HepG2 (cell line): ENCODE measurements around the gene CHEK2. TPM values are rescaled to one million over a fixed set of nuclear protein-coding genes. Genes with fewer than 3 reads are reported as not detected.
"Not testable (repeated sequence)": the region's sequence is repeated elsewhere in the genome, so short reads cannot be mapped to it uniquely, and the experiment has no call there.

ENCODE experiments used
- FOXA1 ChIP-seq, 2 experiments: fragments of 450-650 bp in 1 of 2; sonication (generic) in 1 of 2; formaldehyde crosslinking in 1 of 2; IDR thresholded peaks; 2 replicates each; pipeline versions ENCODE4 v1.4.0 to v1.6.1; 2016 to 2020; ENCODE audit warnings: missing genetic modification reagents in 1 of 2
- HDAC1 ChIP-seq: sonication (generic); formaldehyde crosslinking; IDR thresholded peaks from 2 replicates; pipeline ENCODE4 v1.5.1; 2020; ENCODE audit warnings: mild to moderate bottlenecking, missing genetic modification reagents
- HES4 ChIP-seq: sonication (generic); formaldehyde crosslinking; IDR thresholded peaks from 2 replicates; pipeline ENCODE4 v1.9.0; 2021; ENCODE audit warnings: mild to moderate bottlenecking, missing genetic modification reagents, borderline replicate concordance
- MYC ChIP-seq: sonication (generic); formaldehyde crosslinking; IDR thresholded peaks from 2 replicates; pipeline ENCODE4 v1.9.0; 2021; ENCODE audit warnings: missing genetic modification reagents, borderline replicate concordance
- SOX6 ChIP-seq, 2 experiments: fragments of 450-650 bp in 1 of 2; sonication (generic) in 1 of 2; formaldehyde crosslinking in 1 of 2; IDR thresholded peaks; 2 replicates each; pipeline versions ENCODE4 v1.4.0 to v1.6.1; 2017 to 2020; ENCODE audit warnings: antibody characterized with exemption in 1 of 2, mild to moderate bottlenecking in 1 of 2, missing genetic modification reagents in 1 of 2
- ZBTB7B ChIP-seq: sonication (generic); formaldehyde crosslinking; IDR thresholded peaks from 2 replicates; pipeline ENCODE4 v1.4.0; 2020; ENCODE audit warnings: missing genetic modification reagents
- ZFP41 ChIP-seq: sonication (generic); formaldehyde crosslinking; IDR thresholded peaks from 2 replicates; pipeline ENCODE4 v1.4.0; 2020; ENCODE audit warnings: mild to moderate bottlenecking, missing genetic modification reagents, borderline replicate concordance
- ZNF138 ChIP-seq: sonication (generic); formaldehyde crosslinking; IDR thresholded peaks from 2 replicates; pipeline ENCODE4 v1.5.0; 2020; ENCODE audit warnings: mild to moderate bottlenecking, low read depth, missing genetic modification reagents
- ZNF160 ChIP-seq: sonication (generic); formaldehyde crosslinking; IDR thresholded peaks from 2 replicates; pipeline ENCODE4 v1.8.0; 2022; ENCODE audit warnings: mild to moderate bottlenecking, inconsistent platforms, missing genetic modification reagents
- ZNF230 ChIP-seq: sonication (generic); formaldehyde crosslinking; IDR thresholded peaks from 2 replicates; pipeline ENCODE4 v1.4.0; 2020; ENCODE audit warnings: mild to moderate bottlenecking, missing genetic modification reagents
- ZNF234 ChIP-seq: sonication (generic); formaldehyde crosslinking; conservative IDR thresholded peaks from 2 replicates; pipeline ENCODE4 v1.5.1; 2020; ENCODE audit warnings: mild to moderate bottlenecking, missing genetic modification reagents
- ZNF362 ChIP-seq: sonication (generic); formaldehyde crosslinking; IDR thresholded peaks from 2 replicates; pipeline ENCODE4 v1.4.0; 2020; ENCODE audit warnings: missing genetic modification reagents, mild to moderate bottlenecking, borderline replicate concordance
- ZNF441 ChIP-seq: sonication (generic); formaldehyde crosslinking; IDR thresholded peaks from 2 replicates; pipeline ENCODE4 v1.7.0; 2021; ENCODE audit warnings: missing genetic modification reagents, borderline replicate concordance
- ZNF547 ChIP-seq: sonication (generic); formaldehyde crosslinking; IDR thresholded peaks from 2 replicates; pipeline ENCODE4 v1.5.1; 2020; ENCODE audit warnings: mild to moderate bottlenecking, missing genetic modification reagents
- ZNF589 ChIP-seq: sonication (generic); formaldehyde crosslinking; conservative IDR thresholded peaks from 2 replicates; pipeline ENCODE4 v1.8.0; 2022; ENCODE audit warnings: mild to moderate bottlenecking, moderate library complexity, missing genetic modification reagents
- ZNF609 ChIP-seq: sonication (generic); formaldehyde crosslinking; IDR thresholded peaks from 2 replicates; pipeline ENCODE4 v1.4.0; 2020; ENCODE audit warnings: mild to moderate bottlenecking, missing genetic modification reagents, borderline replicate concordance
- ZNF670 ChIP-seq: sonication (generic); formaldehyde crosslinking; IDR thresholded peaks from 2 replicates; pipeline ENCODE4 v1.8.0; 2022; ENCODE audit warnings: mild to moderate bottlenecking, missing genetic modification reagents, borderline replicate concordance
- polyA plus RNA-seq, 8 experiments: library from polyadenylated mRNA; depleted of rRNA in 3 of 8; stranded (reverse) in 7 of 8; unstranded in 1 of 8; fragments of >200 nt; fragmentation: Illumina TruSeq in 4 of 8; extraction: Trizol in 4 of 8; gene quantifications; 2 replicates each; pipeline versions ENCODE4 v1.2.1 to v1.2.3, GENCODE V29; 2011 to 2016; ENCODE audit warnings: low read depth in 4 of 8, missing spikeins in 1 of 8, mixed read lengths in 1 of 8; ENCODE audit not compliant: insufficient read depth in 1 of 8
- total RNA-seq, 5 experiments: library from RNA; depleted of rRNA; stranded (reverse); fragments of >200 nt; fragmentation: Illumina TruSeq; extraction: Trizol; gene quantifications; 2 replicates each; pipeline ENCODE4 v1.2.3, GENCODE V29; 2016; ENCODE audit warnings: low read depth in 1 of 5
- TF ChIP-seq, protein P1 (sequence below): sonication (generic); formaldehyde crosslinking; IDR thresholded peaks from 2 replicates; pipeline ENCODE4 v1.5.1; 2020; ENCODE audit warnings: missing genetic modification reagents, mild to moderate bottlenecking, borderline replicate concordance

Gene CHEK2
- total and polyA plus RNA-seq, 2 of the 13 experiments (the other 11 are each of a cell fraction or from before 2014, with no cell fraction given) = 27.0 to 40.5 TPM

DNA sequence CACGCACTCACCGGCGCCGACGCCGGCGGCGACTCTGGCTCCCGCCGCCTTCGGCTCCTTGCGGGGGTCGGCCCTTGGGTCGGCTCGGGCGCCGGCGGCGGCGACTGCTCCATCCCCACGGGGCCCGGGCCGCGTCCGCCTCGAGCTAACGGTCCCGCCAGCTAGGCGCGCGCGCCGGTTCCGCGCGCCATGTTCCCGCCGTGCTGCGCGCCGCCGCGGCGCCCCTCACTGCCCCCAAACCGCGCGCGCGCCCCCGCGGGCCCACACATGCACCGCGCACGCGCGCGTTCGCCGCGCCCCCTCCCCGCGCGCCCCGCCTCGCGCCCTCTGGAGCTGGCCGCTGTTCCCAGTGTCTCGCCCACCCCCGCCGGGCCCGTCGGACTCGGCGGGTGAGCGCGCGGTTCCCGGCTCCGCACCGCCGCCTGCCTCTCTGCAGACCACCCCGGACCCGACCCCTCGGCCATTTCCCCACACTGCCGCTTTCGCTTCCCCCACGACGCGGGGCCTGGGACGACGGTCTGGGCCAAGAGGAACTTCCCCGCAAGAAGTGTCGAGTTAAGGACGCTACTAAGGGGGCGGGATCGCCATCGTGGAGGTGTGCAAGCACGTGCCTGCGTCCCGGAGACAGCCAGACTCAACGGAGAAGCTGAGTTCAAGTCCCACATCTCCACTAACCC is 61.9 kb downstream of the CHEK2 start, which contains the start of gene TTC28 (continued):
- TF ChIP-seq ZNF547 (peak; percentile 45; the same call in 1 of the 2 replicates), ZNF441 (0 out of 2 replicates have a peak, but pooled peaks have one; percentile 57), MYC (CRISPR knock-in tag) (peak; percentile 70), ZBTB7B (peak; percentile 88; the same call in 1 of the 2 replicates), ZNF362 (CRISPR knock-in tag) (peak; percentile 11; the same call in 1 of the 2 replicates), SOX6 (CRISPR knock-in tag; IDR thresholded peaks at IDR 0.05) (peak; percentile 32; the same call in 1 of the 2 replicates), ZNF138 (CRISPR knock-in tag) (0 out of 2 replicates have a peak, but pooled peaks have one; percentile 46), ZNF589 (CRISPR knock-in tag) (peak; percentile 82), ZNF230 (CRISPR knock-in tag) (0 out of 2 replicates have a peak, but pooled peaks have one; percentile 49), ZFP41 (CRISPR knock-in tag) (peak; percentile 63; the same call in 1 of the 2 replicates), ZNF670 (CRISPR knock-in tag) (peak; percentile 35; the same call in 1 of the 2 replicates), FOXA1 (CRISPR knock-in tag; IDR thresholded peaks at IDR 0.05) (0 out of 2 replicates have a peak, but pooled peaks have one; percentile 11), ZNF609 (CRISPR knock-in tag) (0 out of 2 replicates have a peak, but pooled peaks have one; percentile 28), HES4 (peak; percentile 84), ZNF160 (CRISPR knock-in tag) (peak; percentile 36; the same call in 1 of the 2 replicates), HDAC1 (peak; percentile 65), ZNF234 (CRISPR knock-in tag) (0 out of 2 replicates have a peak, but pooled peaks have one; percentile 11)
- TF ChIP-seq SOX6, FOXA1 (IDR thresholded peaks at IDR 0.05): not testable (repeated sequence)
- TF ChIP-seq, protein P1, sequence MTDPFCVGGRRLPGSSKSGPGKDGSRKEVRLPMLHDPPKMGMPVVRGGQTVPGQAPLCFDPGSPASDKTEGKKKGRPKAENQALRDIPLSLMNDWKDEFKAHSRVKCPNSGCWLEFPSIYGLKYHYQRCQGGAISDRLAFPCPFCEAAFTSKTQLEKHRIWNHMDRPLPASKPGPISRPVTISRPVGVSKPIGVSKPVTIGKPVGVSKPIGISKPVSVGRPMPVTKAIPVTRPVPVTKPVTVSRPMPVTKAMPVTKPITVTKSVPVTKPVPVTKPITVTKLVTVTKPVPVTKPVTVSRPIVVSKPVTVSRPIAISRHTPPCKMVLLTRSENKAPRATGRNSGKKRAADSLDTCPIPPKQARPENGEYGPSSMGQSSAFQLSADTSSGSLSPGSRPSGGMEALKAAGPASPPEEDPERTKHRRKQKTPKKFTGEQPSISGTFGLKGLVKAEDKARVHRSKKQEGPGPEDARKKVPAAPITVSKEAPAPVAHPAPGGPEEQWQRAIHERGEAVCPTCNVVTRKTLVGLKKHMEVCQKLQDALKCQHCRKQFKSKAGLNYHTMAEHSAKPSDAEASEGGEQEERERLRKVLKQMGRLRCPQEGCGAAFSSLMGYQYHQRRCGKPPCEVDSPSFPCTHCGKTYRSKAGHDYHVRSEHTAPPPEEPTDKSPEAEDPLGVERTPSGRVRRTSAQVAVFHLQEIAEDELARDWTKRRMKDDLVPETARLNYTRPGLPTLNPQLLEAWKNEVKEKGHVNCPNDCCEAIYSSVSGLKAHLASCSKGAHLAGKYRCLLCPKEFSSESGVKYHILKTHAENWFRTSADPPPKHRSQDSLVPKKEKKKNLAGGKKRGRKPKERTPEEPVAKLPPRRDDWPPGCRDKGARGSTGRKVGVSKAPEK (CRISPR knock-in tag) = 0 out of 2 replicates have a peak, but pooled peaks have one; percentile 55
